ENCODE data around the gene PTPRZ1.

The PTPRZ1 gene

DNA sequence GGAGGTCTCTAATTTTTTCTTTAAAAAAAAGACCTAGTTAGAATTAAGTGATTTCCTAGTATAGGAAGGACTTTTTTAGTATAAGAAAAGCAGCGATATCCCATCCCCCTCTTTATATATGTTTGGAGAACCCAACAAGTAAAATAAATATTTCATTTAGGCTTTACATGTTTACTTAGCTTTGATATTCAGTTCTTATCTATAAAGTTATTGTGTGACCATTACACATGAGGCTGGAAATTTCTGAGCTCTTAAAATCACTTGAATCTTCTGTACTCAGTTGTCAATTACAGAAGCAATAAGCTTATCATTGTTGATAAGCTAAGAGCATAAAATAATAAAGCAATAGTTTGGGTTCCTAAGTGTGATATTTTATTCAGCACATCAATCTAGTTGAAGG is 181.4 kb downstream of the PTPRZ1 start:
- no peak for DNase-seq (ENCODE audit: low spot score)

DNA sequence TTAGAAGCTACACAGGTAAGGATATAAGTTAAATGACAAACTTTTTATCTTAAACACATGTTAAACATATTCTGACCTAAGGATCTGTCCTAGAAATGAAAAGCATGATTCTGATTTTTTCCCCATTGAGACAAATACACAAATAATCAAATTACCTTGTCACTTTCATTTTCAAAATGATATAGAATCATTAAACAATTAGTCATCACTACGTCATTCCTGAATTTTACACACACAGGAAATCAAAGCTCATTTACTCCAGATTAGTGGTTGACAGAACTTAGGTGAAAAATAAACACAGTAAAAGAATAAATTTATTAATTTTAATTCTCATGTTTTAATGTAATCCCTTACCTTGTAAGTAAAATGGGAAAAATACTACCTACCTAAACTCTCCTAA is 182.1 kb downstream of the PTPRZ1 start:
- no peak for DNase-seq (ENCODE audit: low spot score)

DNA sequence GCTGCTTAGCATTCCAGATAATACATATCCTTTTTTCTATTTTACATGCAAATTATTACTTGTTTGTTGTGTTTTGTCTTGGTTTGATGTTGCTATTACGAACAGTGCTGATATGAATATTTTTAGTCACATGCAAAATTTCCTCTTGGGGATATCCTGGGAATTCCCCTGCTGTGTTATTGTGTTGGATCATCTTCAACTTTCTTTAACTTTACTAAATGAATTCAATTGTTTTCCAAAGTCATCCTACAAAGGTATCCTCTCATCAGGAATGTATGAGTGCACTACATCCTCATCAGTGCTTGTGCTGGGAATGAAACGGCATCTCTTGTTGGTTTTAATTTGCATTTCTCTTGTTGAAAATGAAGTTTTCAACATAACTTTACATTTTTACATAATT is 184.0 kb downstream of the PTPRZ1 start:
- DNase-seq (ENCODE audit: low spot score), result no peak

DNA sequence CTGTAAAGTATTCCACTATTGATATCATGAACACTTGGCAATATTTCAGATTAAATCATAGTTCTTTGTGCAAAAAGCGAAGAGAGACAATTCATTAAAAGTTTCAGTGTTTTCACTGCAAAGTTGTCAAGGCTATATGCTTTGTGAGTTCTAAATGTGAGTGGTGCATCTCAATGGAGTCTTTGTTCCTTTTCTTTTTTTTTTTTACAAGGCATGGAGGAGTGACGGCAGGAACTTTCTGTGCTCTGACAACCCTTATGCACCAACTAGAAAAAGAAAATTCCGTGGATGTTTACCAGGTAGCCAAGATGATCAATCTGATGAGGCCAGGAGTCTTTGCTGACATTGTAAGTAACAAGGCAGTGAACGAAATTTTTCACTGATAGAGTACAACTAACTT is 186.6 kb downstream of the PTPRZ1 start:
- DNase-seq (ENCODE audit: low spot score), result no peak

DNA sequence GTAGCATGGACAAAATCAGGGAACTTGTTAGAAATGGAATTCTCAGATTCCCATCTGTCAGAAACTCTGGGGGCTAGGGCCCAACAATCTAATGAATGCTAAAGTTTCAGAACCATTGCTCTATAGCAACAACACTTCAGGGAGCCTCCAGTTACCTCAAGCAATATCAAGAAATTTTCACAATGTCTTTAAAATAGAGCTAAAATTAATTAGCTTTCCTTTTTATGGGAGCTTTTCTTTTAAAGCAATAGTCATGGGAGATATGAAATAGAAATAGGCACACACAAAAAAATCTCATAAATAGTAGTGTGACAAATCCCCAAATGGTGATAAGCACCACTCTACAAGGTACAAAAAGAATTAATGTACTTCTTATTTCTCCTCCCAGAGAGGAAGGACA is 190.2 kb downstream of the PTPRZ1 start:
- no peak for DNase-seq (ENCODE audit: low spot score)

DNA sequence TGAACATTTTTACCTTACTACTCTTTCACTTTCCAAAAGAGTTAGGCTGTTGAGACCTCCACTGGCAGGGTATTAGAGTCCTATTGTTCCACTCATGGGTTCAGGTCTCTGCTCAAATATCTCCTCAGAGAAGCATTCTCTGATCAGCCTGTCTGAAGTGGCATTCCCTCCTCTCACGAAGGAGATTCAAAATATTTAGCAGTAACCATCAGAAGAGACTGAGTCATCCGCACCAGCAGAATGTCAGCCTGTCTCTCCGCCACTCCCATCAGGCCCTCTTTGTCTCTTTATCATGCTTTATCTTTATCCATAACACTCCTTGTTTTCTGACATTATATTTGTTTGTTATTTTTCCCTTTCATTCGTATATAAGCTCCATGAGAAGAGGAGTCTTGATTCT is 192.0 kb downstream of the PTPRZ1 start:
- DNase-seq (ENCODE audit: low spot score), result no peak

DNA sequence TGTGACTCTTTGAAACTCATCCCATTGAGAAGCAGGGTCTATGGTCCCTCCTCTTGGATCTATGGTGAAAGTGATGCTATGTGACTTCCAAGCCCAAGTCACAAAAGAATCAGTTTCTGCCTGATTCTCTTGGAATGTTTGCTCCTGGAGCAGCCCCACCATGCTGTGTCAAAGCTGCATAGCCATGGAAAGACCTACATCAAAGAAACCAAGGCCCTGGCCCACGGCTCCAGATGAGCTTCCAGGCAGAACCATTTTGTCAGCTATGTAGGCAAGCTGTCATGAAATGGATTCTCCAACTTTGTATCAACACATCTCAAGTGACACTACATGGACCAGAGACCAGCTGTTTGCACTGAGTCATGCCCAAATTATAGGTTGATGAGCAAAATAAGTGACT is 194.1 kb downstream of the PTPRZ1 start:
- no peak for DNase-seq (ENCODE audit: low spot score)

DNA sequence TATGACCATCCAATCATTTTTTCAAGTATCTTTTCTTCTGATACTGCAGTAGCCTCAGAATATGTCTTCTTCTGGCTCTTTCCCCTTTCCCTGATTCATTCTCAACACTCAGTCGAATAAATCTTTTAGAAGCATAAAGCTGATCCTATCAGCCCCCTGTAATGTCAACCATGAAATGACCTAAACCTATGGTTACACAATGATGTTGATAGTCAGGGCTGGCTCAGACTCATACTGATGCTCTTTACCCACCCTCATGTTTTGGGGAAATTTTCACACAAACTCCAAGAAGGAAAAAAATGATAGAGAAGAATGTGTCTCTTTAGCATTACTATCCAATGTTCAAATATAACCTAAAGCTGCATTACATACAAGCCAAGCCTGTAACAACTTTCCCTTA is 195.1 kb downstream of the PTPRZ1 start:
- DNase-seq (ENCODE audit: low spot score), result no peak

DNA sequence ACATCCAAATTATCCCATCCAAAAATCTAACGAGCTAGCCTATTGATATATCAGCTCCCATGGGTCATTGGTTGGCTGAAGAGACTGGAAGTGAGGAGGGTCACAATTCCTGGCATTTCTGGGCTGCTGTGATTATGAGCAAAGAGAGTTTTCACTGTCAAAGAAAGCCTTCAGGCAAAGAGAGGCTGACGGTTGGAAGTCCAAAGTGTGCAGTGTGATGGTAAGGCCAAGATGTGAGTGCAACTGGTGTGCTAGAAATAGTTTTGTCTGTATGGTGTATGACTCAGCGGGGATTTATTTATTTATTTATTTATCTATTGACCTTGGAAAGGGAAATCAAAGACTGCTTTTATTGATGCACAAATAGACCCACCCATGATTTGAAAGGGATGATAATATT is 196.0 kb downstream of the PTPRZ1 start:
- no peak for DNase-seq (ENCODE audit: low spot score)

DNA sequence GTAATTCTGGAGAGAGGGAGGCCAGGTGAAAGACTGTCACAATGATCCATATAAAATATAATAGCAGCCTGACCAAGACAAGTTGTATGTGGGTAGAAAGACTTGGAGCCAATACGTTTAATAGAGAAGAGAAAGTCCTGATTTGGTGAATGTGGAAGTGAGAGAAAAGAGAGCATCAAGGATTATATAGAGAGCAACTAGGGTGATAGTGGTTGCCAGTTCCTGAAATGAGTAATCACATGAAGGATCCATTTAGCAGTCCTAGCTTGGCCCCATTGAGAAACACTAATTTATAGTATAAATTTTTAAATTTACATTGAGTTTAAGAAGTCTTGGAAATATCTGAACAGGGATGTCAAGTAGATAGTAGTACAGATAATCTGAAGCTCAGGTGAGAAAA is 197.1 kb downstream of the PTPRZ1 start:
- no peak for DNase-seq (ENCODE audit: low spot score)

DNA sequence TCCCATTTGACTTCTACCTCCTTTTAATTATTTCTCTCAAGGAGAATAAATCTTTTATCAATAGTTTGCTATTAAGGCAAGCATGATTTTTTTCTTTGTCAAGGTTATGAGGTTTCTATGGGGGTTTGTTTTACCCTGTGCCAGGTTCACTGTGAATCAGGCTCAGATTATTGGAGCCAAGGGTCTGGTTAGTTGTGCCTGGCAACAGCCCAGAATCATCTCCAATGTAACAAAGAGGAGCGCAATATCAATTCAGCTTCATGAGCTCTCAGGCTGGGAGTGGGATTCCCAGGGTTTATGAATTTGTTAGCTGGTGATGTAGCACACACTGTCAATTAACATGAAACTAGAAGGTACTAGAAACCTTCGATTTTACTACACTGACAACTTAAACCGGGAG is 197.9 kb downstream of the PTPRZ1 start:
- no peak for DNase-seq (ENCODE audit: low spot score)

DNA sequence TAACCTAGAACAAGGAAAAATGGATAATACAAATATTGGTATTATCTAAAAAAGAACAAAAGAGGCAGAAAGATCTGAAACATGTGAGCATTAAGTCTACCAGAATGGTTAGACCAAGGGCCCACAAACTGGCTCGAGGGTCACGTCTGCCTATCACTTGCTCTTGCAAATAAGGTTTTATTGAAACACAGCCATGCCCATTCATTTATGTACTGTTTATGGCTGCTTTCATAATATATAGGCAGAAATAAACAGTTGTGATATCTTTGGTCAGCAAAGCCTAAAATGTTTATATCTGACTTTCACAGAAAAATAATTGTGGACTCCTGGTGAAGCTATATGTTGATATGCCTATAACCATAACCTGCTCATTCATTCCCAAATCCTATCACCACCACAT is 199.3 kb downstream of the PTPRZ1 start:
- DNase-seq (ENCODE audit: low spot score), result no peak

DNA sequence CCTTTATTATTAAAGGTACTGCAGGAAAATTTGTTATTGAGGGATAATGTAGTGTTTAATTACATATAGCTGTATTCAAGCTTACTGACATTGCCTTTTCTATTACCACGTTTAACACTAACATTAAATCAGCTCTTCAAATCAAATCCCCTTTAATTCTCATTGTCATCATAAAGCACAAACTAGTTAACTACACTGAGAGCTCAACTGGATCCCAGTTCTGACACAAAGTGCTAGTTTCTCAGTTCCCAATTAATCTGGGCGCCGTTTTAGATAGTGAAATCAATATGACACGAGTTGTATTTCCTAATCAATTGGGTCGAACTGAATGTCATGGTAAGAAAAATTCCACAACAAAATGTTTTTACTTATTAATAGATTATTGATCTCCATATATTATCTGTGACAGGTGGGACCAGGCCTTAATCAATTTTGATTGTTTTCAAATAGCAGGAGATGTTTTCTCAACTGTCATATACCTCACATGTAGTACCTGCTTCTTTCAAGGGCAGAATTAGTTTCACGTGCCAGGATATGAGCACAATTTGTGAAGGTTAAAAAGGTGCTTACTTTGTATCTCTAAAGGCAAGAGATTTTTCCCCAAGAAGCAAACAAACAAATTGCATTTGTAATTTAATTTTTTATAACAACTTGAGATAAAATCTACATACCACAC is 200.1 kb downstream of the PTPRZ1 start:
- no peak for DNase-seq (ENCODE audit: low spot score)

DNA sequence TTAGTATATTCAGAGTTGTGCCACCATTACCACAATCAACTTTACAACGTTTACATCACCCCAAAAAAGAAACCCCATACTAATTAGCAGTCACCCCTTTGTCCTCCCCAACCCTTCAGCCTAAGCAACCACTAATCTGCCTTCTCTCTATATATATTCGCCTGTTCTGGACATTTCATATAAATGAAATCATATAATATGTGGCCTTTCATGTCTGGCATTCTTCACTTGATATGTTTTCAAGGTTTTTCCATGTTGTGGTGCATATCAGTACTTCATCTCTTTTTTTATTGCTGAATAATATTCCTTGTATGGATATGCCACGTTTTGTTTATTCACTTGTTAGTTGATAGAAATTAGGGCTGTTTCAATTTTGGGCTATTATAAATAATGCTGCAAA is 200.7 kb downstream of the PTPRZ1 start:
- no peak for DNase-seq (ENCODE audit: low spot score)

DNA sequence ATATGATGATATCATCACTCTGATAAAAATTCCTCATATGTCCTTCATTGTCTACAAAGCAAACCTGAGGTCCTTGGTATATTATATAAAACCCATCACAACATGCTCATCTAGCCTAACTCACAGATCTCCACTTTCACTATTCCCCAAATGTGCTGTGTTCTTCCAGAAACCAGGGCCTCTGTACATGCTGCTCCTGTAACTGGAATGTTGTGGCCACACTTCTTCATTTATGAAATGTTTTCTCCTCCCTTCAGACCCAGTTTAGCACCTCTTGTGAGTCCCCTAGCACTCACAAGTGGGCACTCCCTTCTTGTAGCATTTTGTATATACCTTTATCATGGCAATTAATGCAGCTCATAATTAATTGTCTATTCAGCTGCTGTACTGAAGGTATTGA is 209.2 kb downstream of the PTPRZ1 start:
- DNase-seq (ENCODE audit: low spot score), result no peak

DNA sequence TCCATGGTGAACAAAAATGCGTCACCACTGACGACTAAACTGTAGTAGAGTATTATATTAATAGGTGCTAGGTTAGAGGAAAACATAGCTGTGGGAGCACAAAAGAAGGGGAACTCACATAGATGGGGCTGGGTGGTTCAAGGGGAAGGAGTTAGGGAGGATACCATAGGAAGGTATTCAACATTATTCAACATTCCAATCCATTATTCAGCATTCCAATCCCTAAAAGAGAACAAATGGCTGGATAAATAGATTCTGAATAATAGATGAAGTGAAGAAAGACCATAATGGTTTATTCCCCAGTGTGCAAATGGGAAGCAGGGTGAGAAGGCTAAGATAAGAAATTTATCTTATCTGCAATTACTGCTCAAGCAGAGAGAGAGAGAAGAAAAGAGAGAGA is 209.7 kb downstream of the PTPRZ1 start:
- no peak for DNase-seq (ENCODE audit: low spot score)

DNA sequence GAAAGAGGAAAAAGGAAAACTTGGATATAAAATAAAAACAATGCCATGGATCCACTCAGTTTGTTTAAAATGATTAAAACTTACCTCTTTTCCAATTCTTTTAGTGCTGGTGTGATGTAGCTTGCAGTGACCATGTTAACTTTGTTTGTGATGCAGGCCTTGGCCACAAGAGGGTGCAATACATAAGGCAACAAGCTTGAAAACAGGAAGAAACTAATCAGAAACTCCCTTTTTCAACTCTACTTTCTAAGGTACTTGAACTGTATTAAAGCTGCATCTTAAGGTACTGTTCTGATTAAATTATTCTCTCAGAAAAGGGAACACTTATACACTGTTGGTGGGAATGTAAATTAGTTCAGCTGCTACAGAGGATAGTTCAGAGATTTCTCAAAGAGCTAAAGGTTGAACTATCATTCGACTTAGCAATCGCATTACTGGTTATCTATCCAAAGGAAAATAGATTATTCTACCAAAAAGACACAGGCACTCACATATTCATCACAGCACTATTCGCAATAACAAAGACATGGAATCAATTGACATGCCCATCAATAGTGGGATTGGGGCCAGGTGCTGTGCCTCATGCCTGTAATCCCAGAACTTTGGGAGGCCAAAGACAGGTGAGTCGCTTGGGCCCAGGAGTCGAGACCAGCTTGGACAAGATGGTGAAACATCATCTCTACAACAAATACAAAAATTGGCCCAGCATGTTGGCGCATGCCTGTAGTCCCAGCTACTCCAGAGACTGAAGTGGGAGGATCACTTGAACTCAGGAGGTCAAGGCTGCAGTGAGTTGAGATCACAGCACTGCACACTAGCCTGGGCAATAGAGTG is 220.2 kb downstream of the PTPRZ1 start:
- DNase-seq (ENCODE audit: low spot score), result peak; percentile 24

DNA sequence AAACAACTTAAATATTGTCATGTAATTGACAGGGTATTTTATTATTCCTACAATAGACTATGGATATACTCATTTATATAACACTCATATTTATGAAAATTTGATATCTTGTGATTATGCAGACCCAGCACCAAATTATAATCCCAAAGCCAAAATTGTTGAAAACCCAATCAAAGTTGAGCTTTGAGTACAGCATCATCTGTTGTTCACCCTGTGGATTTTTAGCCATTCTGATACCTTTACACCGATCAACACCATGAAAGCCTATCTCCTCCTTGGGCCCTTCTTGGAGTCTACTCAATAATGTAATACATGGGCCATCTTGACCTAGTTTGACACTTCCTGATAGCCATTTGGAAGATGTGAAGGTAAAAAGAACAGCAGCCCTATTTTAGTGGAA is 221.6 kb downstream of the PTPRZ1 start:
- no peak for DNase-seq (ENCODE audit: low spot score)

DNA sequence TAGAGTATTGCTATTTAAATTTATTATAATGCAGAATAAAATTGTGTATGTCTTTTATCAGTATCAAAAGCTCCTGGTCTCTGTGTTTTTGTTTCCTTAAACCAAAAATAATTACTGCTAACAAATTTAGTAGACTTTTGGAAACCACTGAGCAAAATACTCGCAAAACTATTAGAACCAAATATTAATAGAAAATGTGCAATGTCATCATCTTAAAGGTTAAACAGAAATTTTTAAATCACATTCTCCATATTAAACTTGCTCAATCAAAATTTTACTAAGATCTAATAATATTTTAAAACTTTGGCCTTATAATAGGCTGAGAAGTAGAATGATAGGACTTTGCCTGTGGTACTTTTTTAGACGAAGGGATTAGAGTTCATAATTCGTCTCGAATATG is 222.7 kb downstream of the PTPRZ1 start:
- no peak for DNase-seq (ENCODE audit: low spot score)

DNA sequence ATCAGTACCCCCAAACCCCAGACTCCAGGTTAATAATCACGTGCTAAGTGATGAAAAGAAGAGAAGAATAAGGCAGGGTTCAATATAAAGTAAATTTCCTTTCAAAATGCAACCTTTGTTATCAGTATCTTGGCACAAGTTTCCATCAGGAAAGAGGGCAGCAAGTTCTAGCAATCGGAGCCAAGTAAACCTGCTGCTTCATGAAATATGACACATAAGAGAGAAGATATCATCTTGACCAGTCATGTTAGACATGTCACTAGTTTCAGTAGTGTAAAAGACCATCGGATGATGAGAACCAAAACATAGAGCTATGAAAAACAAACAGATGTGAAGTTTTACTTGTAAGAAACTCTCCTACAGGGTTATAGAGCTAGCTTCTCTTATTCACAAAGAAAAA is 227.1 kb downstream of the PTPRZ1 start:
- no peak for DNase-seq (ENCODE audit: low spot score)

DNA sequence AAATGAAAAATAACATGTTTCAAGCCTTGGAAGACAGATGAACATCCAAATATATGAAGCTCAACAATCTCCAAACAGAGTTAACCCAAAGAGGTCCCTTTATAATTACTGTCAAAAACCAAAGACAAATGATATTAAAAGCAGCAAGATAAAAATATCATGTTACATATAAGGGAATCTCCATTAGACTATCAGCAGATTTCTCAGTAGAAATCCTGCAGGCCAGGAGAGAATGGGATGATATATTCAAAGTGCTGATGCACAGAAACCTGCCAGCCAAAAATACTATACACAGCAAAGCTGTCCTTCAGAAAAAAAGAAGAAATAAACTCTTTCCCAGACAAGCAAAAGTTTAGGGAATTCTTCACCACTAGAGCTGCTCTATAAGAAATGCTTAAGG is 230.1 kb downstream of the PTPRZ1 start:
- no peak for DNase-seq (ENCODE audit: low spot score)

All from putamen (tissue), 1 donor.